A673 (cell line): ENCODE data around the gene PAGR1. TPM values are rescaled to one million over a fixed set of nuclear protein-coding genes. Genes with fewer than 3 reads are reported as not detected.

Source experiments
- BruUV-seq: library from RNA; stranded (reverse); fragments of 400-500 nt; replicated peaks from 2 replicates; lab custom pipeline; 2021; lab: Mats Ljungman, UMichigan
- CTCF ChIA-PET: fragments of 300-600 bp; sonication (Branson Sonifier 250); formaldehyde crosslinking; loops from one replicate; lab custom pipeline; 2022; ENCODE audit warnings: antibody characterized with exemption; lab: Charles Lee
- POLR2A ChIA-PET: fragments of 300-600 bp; sonication (Branson Sonifier 250); formaldehyde crosslinking; loops from one replicate; lab custom pipeline; 2022; ENCODE audit warnings: antibody characterized with exemption; ENCODE audit not compliant: low non-redundant PET; lab: Charles Lee
- DNase-seq: peaks from one replicate; pipeline ENCODE4 v3.0.0-alpha.2; 2015; ENCODE audit warnings: low spot score
- H3K27ac ChIP-seq: fragments of 200-600 bp; sonication (generic); 2 replicates; pipeline ENCODE4 v1.5.1; 2016; ENCODE audit warnings: mixed run types, low read depth, mild to moderate bottlenecking, mixed read lengths, antibody characterized with exemption, low read length; ENCODE audit not compliant: poor library complexity, severe bottlenecking
- H3K27me3 ChIP-seq: fragments of 200-600 bp; sonication (generic); replicated peaks from 2 replicates; pipeline ENCODE4 v1.6.1; 2017; ENCODE audit warnings: mixed run types, low read depth, mild to moderate bottlenecking, mixed read lengths, antibody characterized with exemption, low read length; ENCODE audit not compliant: insufficient read depth, poor library complexity
- H3K36me3 ChIP-seq: fragments of 200-600 bp; sonication (generic); 2 replicates; pipeline ENCODE4 v1.6.1; 2016; ENCODE audit warnings: mixed run types, mild to moderate bottlenecking, mixed read lengths, antibody characterized with exemption, low read length; ENCODE audit not compliant: insufficient read depth, poor library complexity, severe bottlenecking
- H3K4me1 ChIP-seq: fragments of 200-600 bp; sonication (generic); 2 replicates; pipeline ENCODE4 v1.6.1; 2017; ENCODE audit warnings: mixed run types, mild to moderate bottlenecking, mixed read lengths, antibody characterized with exemption, low read length; ENCODE audit not compliant: insufficient read depth, poor library complexity, severe bottlenecking
- H3K4me3 ChIP-seq: fragments of 200-600 bp; sonication (generic); 2 replicates; pipeline ENCODE4 v1.5.1; 2016; ENCODE audit warnings: low read depth, mixed run types, mild to moderate bottlenecking, mixed read lengths, low read length; ENCODE audit not compliant: poor library complexity, severe bottlenecking
- H3K9me3 ChIP-seq: fragments of 200-600 bp; sonication (generic); 2 replicates; pipeline ENCODE4 v1.6.1; 2016; ENCODE audit warnings: mixed run types, low read depth, mild to moderate bottlenecking, mixed read lengths, antibody characterized with exemption, low read length; ENCODE audit not compliant: poor library complexity, severe bottlenecking
- CTCF ChIP-seq: fragments of 300-800, 200-600 bp; sonication (generic); conservative IDR thresholded peaks from 2 replicates; pipeline ENCODE4 v1.5.1; 2017; ENCODE audit warnings: low read depth, mild to moderate bottlenecking, antibody characterized with exemption, low read length, moderate library complexity, mixed read lengths
- EZH2 ChIP-seq: fragments of 200-600 bp; sonication (generic); IDR thresholded peaks from 2 replicates; pipeline ENCODE4 v1.6.1; 2017; ENCODE audit warnings: borderline replicate concordance, low read depth, mild to moderate bottlenecking, mixed read lengths, antibody characterized with exemption, low read length; ENCODE audit not compliant: poor library complexity, severe bottlenecking
- intact Hi-C: fragments of 100-400 bp; cut with micrococcal nuclease; formaldehyde crosslinking; loops from one replicate; pipeline ENCODE4 v1.10.0; 2022; ENCODE audit not compliant: unreplicated experiment
- total RNA-seq: library from RNA; stranded (reverse); gene quantifications from 2 replicates; pipeline ENCODE4 v1.2.3, GENCODE V29; 2021

The PAGR1 gene
- total RNA-seq, 1 experiment from 2014 or later: 47.4 TPM

DNA sequence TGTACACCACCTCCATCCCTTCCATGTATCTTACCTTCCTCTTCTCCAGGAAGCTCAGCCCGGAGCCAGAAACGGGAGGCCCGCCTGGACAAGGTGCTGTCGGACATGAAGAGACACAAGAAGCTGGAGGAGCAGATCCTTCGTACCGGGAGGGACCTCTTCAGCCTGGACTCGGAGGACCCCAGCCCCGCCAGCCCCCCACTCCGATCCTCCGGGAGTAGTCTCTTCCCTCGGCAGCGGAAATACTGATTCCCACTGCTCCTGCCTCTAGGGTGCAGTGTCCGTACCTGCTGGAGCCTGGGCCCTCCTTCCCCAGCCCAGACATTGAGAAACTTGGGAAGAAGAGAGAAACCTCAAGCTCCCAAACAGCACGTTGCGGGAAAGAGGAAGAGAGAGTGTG lies 3.6 kb downstream of the PAGR1 start:
- H3K27me3 ChIP-seq: no peaks in the 10 kb centered on the region
- H3K36me3 ChIP-seq: peaks cover 22% of the 10 kb centered on the region
- peaks cover 49% of the 10 kb centered on the region for H3K4me1 ChIP-seq
- POLR2A ChIA-PET: no interaction called here
- DNase-seq: no peak
- H3K4me3 ChIP-seq: peak overlapping the region; percentile 31
- H3K27ac ChIP-seq: no peak overlapping the region
- intact Hi-C loops: loop anchor here (10.0 kb wide), 1 partner anchor 45 kb away; the partner anchor contains the start of gene CDIPT
- TF ChIP-seq CTCF (peak; percentile 36), EZH2 (no peak)
- H3K9me3 ChIP-seq: no peaks in the 10 kb centered on the region
- CTCF ChIA-PET: no interaction called here
- no TSS peak for BruUV-seq

DNA sequence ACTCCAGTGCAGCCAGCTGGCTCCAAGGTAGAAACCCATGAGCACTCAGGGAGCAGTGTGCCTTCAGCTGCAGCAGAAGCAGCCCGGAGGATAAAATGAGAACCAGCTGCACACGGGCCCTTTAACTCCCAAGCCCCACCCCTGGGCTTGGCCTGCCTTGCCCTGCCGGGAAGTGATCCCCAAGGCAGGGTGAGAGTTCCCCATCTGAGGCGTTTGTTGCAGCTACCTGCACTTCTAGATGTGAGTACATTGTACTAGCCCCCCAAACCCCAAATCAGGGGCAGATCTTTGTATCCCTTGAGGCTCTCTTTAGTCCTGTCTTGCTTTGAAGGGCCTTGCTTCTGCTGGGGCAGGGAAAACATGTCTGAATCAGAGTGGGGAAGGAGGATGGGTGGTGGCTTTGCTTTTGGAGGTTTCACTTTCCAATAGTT lies 4.3 kb downstream of the PAGR1 start, which contains the start of gene MVP:
TSS of gene MVP (plus strand) at position 192 of the 431 bp plus-strand sequence. CDS start 10,088 bp downstream, outside the sequence.
- ChIA-PET POLR2A (no interaction called here), CTCF (interaction anchor here (1.0 kb wide), 1 partner anchor 29 kb away, joined by 3 read pairs; no protein-coding TSS in a partner anchor)
- peaks cover 44% of the 10 kb centered on the region for H3K4me1 ChIP-seq
- H3K36me3 ChIP-seq: peaks cover 22% of the 10 kb centered on the region
- BruUV-seq: no TSS peak
- intact Hi-C loops: no loop called here
- no peaks in the 10 kb centered on the region for H3K27me3 ChIP-seq
- H3K4me3 ChIP-seq: peak within 1 kb of the TSS; percentile 31
- peak within 1 kb of the TSS; percentile 39 for H3K27ac ChIP-seq
- TF ChIP-seq CTCF (no peak), EZH2 (no peak)
- peak; percentile 59 for DNase-seq
- H3K9me3 ChIP-seq: no peaks in the 10 kb centered on the region

- ChIA-PET POLR2A (no interaction called here), CTCF (interaction anchor here (1.0 to 1.4 kb wide), 2 partner anchors 27 to 28 kb away, joined by 3 to 4 read pairs; no protein-coding TSS in a partner anchor)
- BruUV-seq: no TSS peak
- no peak for DNase-seq
- H3K27ac ChIP-seq: peak overlapping the region; percentile 39
- TF ChIP-seq CTCF (no peak), EZH2 (no peak)
- H3K27me3 ChIP-seq: no peaks in the 10 kb centered on the region
- H3K36me3 ChIP-seq: peaks cover 22% of the 10 kb centered on the region
- H3K4me3 ChIP-seq: peak overlapping the region; percentile 31
- intact Hi-C loops: no loop called here
- H3K9me3 ChIP-seq: no peaks in the 10 kb centered on the region
- H3K4me1 ChIP-seq: peaks cover 47% of the 10 kb centered on the region
Observed at GRCh38 chr16:29820730-29821642, 5.0 kb downstream of the PAGR1 start.
